SK-N-MC (cell line): ENCODE results near the gene DIPK1B.

Experiments used
- DNase-seq: peaks from one replicate; pipeline ENCODE4 v3.0.0-alpha.2; 2011; ENCODE audit warnings: low read depth, low spot score
- H3K27ac ChIP-seq: fragments of 200-600 bp; sonication (generic); 2 replicates; pipeline ENCODE4 v1.5.1; 2016; ENCODE audit warnings: mixed run types
- H3K36me3 ChIP-seq: fragments of 200-600 bp; sonication (generic); 2 replicates; pipeline ENCODE4 v1.6.1; 2017; ENCODE audit warnings: antibody characterized with exemption, low read length, mixed read lengths; ENCODE audit not compliant: insufficient read depth
- H3K4me3 ChIP-seq: fragments of 200-600 bp; sonication (generic); 2 replicates; pipeline ENCODE4 v1.5.1; 2016
- H3K9ac ChIP-seq: fragments of 200-600 bp; sonication (generic); 2 replicates; pipeline ENCODE4 v1.8.0; 2017; ENCODE audit warnings: mixed run types, mixed read lengths; ENCODE audit not compliant: insufficient read length
- H3K9me3 ChIP-seq: fragments of 200-600 bp; sonication (generic); 2 replicates; pipeline ENCODE4 v1.6.1; 2017; ENCODE audit warnings: low read depth, mild to moderate bottlenecking, antibody characterized with exemption, low read length, moderate library complexity, mixed read lengths
- EZH2 ChIP-seq: fragments of 200-600 bp; sonication (generic); IDR thresholded peaks from one replicate; pipeline ENCODE4 v1.6.1; 2017; ENCODE audit warnings: antibody characterized with exemption
- FOXP2 ChIP-seq: optimal IDR thresholded peaks from 2 replicates; pipeline ENCODE3; 2011; ENCODE audit warnings: mild to moderate bottlenecking, moderate library complexity; ENCODE audit not compliant: insufficient read depth; ENCODE audit errors: extremely low read length, control extremely low read depth
- POLR2AphosphoS5 ChIP-seq: IDR thresholded peaks from 2 replicates; pipeline ENCODE4 v1.6.1; 2012; ENCODE audit warnings: mild to moderate bottlenecking, low read depth, low read length, borderline replicate concordance

The DIPK1B gene

GRCh38 chr9:136676920-136677686, 35.3 kb upstream of the DIPK1B start:
- Histone ChIP-seq H3K4me3 (no peak overlapping the region), H3K9ac (no peak overlapping the region), H3K27ac (no peak overlapping the region), H3K36me3 (no peaks in the 10 kb centered on the region), H3K9me3 (no peaks in the 10 kb centered on the region)
- no peak for DNase-seq
- no peak for TF ChIP-seq EZH2
- no peak for TF ChIP-seq POLR2AphosphoS5
- TF ChIP-seq FOXP2 = no peak

- Histone ChIP-seq H3K36me3 (no peaks in the 10 kb centered on the region), H3K27ac (no peak overlapping the region), H3K9me3 (no peaks in the 10 kb centered on the region), H3K9ac (no peak overlapping the region), H3K4me3 (no peak overlapping the region)
- no peak for DNase-seq
- TF ChIP-seq POLR2AphosphoS5 (no peak), FOXP2 (no peak), EZH2 (no peak)
These were observed 34.3 kb upstream of the DIPK1B start for GRCh38 chr9:136678034-136678433.

DNA sequence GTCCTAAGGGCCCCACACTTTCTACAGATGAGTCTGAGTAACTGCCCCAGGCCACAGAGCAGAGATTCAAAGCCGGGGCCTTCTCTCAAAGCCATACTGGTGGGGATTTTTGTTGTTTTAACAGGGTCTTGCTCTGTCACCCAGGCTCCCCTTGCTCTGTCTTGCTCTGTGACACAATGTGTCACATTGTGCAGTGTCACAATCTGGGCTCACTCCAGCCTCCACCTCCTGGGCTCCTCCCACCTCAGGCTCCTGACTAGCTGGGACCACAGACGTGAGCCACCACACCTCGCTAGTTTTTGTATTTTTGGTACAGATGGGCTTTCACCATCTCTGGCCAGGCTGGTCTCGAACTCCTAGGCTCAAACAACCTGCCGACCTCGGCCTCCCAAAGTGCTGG, 33.7 kb upstream of the DIPK1B start:
- no peaks in the 10 kb centered on the region for H3K36me3 ChIP-seq
- TF ChIP-seq FOXP2 = no peak
- TF ChIP-seq POLR2AphosphoS5 = no peak
- no peak for TF ChIP-seq EZH2
- H3K27ac ChIP-seq = no peak overlapping the region
- no peak overlapping the region for H3K9ac ChIP-seq
- H3K4me3 ChIP-seq = no peak overlapping the region
- no peaks in the 10 kb centered on the region for H3K9me3 ChIP-seq
- DNase-seq = no peak

DNA sequence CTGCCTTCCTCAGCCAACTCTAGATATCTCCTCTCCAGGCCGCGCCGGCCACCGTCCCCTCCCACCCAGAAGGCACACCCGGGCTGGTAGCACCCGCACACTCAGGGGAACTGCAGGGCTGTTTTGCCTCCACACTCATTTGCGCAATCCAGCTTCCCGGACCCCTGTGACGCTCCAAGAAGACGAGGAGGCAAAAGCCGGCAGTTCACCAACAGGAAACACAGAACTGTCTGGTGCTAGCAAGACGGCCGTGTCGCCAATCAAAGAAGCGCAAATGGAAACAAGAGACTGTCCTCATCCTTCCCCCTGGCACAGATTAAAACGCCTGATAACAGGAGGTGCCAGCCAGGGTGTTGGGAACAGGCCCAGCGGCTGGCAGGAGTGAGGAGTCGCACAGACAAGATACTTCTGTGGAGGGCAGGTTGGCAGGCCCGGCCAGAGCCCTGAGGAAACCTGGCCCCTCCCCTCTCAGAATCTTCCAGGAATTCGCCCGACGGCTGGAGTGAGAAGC, 32.9 kb upstream of the DIPK1B start:
- Histone ChIP-seq H3K27ac (0 out of 2 replicates have a peak overlapping the region, but pooled peaks have one; percentile 57), H3K9ac (no peak overlapping the region), H3K4me3 (peak overlapping the region; percentile 69), H3K9me3 (no peaks in the 10 kb centered on the region), H3K36me3 (no peaks in the 10 kb centered on the region)
- DNase-seq = no peak
- TF ChIP-seq FOXP2 (peak; percentile 66), POLR2AphosphoS5 (no peak), EZH2 (no peak)

DNA sequence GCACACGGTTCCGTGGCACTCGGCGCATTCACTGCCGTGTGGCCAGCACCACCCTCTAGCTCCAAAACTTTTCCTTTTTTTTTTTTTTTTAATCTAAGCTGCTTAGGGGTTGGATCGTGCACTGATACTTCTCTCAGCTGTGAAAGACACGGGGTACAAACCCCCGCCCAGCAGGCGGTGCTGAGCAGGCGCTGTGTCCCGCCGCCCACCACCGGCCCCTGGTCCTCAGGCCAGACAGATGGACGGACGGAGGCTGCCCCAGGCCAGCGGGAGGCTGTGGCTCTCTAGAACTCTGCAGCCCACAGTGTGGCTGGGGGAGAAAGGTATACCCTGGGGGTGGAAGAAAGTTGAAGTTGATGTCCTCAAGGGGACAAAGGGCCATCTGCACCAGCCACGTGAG, 31.3 kb upstream of the DIPK1B start:
- Histone ChIP-seq H3K27ac (no peak overlapping the region), H3K4me3 (no peak overlapping the region), H3K9me3 (no peaks in the 10 kb centered on the region), H3K9ac (no peak overlapping the region), H3K36me3 (no peaks in the 10 kb centered on the region)
- no peak for DNase-seq
- TF ChIP-seq POLR2AphosphoS5 = no peak
- TF ChIP-seq EZH2 = no peak
- TF ChIP-seq FOXP2 = no peak

- Histone ChIP-seq H3K9ac (no peak overlapping the region), H3K4me3 (no peak overlapping the region), H3K36me3 (no peaks in the 10 kb centered on the region), H3K27ac (no peak overlapping the region), H3K9me3 (no peaks in the 10 kb centered on the region)
- no peak for TF ChIP-seq EZH2
- no peak for TF ChIP-seq POLR2AphosphoS5
- TF ChIP-seq FOXP2 = no peak
- no peak for DNase-seq
These were observed 30.2 kb upstream of the DIPK1B start for GRCh38 chr9:136681945-136682699.

GRCh38 chr9:136682710-136683109, 29.7 kb upstream of the DIPK1B start:
- TF ChIP-seq FOXP2 (no peak), EZH2 (no peak), POLR2AphosphoS5 (no peak)
- no peak for DNase-seq

GRCh38 chr9:136683173-136683745, 29.1 kb upstream of the DIPK1B start:
- H3K27ac ChIP-seq = no peak overlapping the region
- DNase-seq = no peak
- H3K4me3 ChIP-seq = no peak overlapping the region
- TF ChIP-seq FOXP2 = no peak
- no peak for TF ChIP-seq EZH2
- TF ChIP-seq POLR2AphosphoS5 = no peak
- H3K9me3 ChIP-seq = no peaks in the 10 kb centered on the region
- no peak overlapping the region for H3K9ac ChIP-seq
- no peaks in the 10 kb centered on the region for H3K36me3 ChIP-seq

More at GRCh38 chr9:136682710-136683109, 29.7 kb upstream of the DIPK1B start:
- Histone ChIP-seq H3K9ac (no peak overlapping the region), H3K9me3 (no peaks in the 10 kb centered on the region), H3K4me3 (no peak overlapping the region), H3K27ac (no peak overlapping the region), H3K36me3 (no peaks in the 10 kb centered on the region)
